ENCODE measurements around the gene EEF1AKMT4.

EEF1AKMT4 gene

DNA sequence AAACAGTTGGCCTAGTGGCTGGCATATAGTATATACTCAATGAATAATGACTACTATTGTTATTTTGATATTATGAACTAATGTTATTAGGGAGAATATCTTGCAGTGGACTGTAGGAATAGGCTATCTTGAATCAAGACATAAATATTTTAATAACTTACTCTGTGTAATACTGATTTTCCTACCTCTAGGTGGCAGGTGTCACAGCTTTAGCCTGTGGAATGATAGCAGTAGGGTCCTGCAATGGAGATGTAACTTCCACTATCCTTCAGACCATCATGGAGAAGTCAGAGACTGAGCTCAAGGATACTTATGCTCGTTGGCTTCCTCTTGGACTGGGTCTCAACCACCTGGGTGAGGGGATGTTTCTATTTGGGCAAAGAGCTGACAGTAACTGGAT, 56.1 kb downstream of the EEF1AKMT4 start:
- no peak for DNase-seq

DNA sequence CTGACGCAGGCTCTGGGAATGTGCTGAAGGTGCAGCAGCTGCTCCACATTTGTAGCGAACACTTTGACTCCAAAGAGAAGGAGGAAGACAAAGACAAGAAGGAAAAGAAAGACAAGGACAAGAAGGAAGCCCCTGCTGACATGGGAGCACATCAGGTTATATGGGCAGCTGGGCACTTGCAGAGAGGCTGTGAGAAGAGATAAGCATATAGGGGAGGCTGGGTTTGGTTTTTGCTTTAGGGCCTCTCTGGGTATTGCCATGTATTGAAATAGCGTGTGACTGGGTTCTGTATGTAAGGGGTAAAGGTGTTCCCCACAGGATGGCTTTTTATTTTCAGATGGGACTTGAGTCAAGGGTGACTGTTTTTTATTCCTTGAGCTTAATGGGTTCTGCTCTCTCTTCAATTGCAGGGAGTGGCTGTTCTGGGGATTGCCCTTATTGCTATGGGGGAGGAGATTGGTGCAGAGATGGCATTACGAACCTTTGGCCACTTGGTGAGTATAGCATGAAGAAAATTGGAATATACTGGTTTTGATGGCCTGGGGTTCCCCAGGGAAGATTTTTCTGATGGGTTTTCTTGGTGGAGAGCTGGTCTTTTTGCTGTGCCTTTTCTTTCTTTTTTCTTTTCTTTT, 57.0 kb downstream of the EEF1AKMT4 start:
- no peak for DNase-seq

DNA sequence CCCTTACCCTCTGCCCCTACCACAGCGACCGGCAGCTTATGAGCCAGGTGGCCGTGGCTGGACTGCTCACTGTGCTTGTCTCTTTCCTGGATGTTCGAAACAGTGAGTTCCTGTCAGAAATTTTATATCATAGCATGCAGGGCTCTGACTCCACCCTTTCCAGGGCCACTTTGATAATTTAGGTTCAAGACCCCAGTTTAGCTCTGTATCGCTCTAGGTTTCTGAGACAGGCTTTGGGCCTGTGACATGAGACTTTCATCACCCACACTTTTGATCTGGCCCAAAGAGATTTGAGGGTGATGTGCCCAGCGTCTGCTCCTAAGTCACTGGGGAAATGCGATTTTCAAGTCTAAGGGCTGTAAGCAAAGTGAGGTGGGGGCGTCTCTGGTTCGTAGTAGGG, 58.4 kb downstream of the EEF1AKMT4 start:
- DNase-seq: no peak
